GM12878 (cell line): ENCODE measurements around the gene ANKRD13D. TPM values are rescaled to one million over a fixed set of nuclear protein-coding genes. Genes with fewer than 3 reads are reported as not detected.

Experiments
- ATAC-seq: fragments of 200-7000 bp; cut with Tn5 transposase; 3 replicates; pipeline ENCODE4 v1.9.1; 2020; ENCODE audit warnings: mild to moderate bottlenecking, moderate library complexity
- BruUV-seq: library from RNA; stranded (reverse); fragments of 400-500 nt; replicated peaks from 2 replicates; lab custom pipeline; 2021; lab: Mats Ljungman, UMichigan
- CTCF ChIA-PET: fragments of 300-600 bp; sonication (Branson Sonifier 250); formaldehyde crosslinking; extraction: SDS; loops from one replicate; lab custom pipeline; 2021; ENCODE audit warnings: inconsistent platforms; lab: Yijun Ruan, JAX
- POLR2A ChIA-PET: fragments of 350-600 bp; formaldehyde crosslinking; extraction: SDS; loops from one replicate; lab custom pipeline; 2021; ENCODE audit warnings: inconsistent platforms; lab: Charles Lee
- RAD21 ChIA-PET: fragments of 300-600 bp; sonication (Branson Sonifier 250); formaldehyde crosslinking; loops from one replicate; lab custom pipeline; 2023; ENCODE audit warnings: antibody characterized with exemption; ENCODE audit not compliant: unreplicated experiment; lab: Charles Lee
- SMC1A ChIA-PET: fragments of 300-600 bp; sonication (Branson Sonifier 250); formaldehyde crosslinking; loops from one replicate; lab custom pipeline; 2023; ENCODE audit not compliant: unreplicated experiment, uncharacterized antibody; lab: Charles Lee
- DNase-seq: peaks from one replicate; pipeline ENCODE4 v3.0.0-alpha.2; 2011; ENCODE audit warnings: low read depth, low spot score
- FAIRE-seq: peaks from 3 replicates; lab custom pipeline; 2011; peaks lifted over from hg19 to GRCh38; lab: Jason Lieb, UNC
- H2AFZ ChIP-seq: 2 replicates; pipeline ENCODE4 v1.6.0; 2011; ENCODE audit warnings: low read depth, low read length, control low read depth; ENCODE audit not compliant: control insufficient read depth
- H3K27ac ChIP-seq: 2 replicates; pipeline ENCODE4 v1.5.1; 2011; ENCODE audit warnings: control low read depth; ENCODE audit not compliant: control insufficient read depth, insufficient read depth
- H3K27me3 ChIP-seq, 2 experiments: replicated peaks in 1 of 2; 2 replicates each; pipeline versions ENCODE4 v1.6.0 to v1.6.1; 2011; ENCODE audit warnings: low read length in 1 of 2; ENCODE audit not compliant: control insufficient read depth in 2 of 2, insufficient read depth in 2 of 2
- H3K36me3 ChIP-seq, 2 experiments: 2 replicates each; pipeline ENCODE4 v1.5.1; 2011; ENCODE audit warnings: low read length in 1 of 2; ENCODE audit not compliant: control insufficient read depth in 2 of 2, insufficient read depth in 2 of 2
- H3K4me1 ChIP-seq: 2 replicates; pipeline ENCODE4 v1.6.1; 2011; ENCODE audit warnings: mild to moderate bottlenecking, low read length, moderate library complexity, mixed read lengths; ENCODE audit not compliant: control insufficient read depth, insufficient read depth
- H3K4me2 ChIP-seq: 2 replicates; pipeline ENCODE4 v1.6.0; 2011; ENCODE audit warnings: control low read depth; ENCODE audit not compliant: control insufficient read depth, insufficient read depth
- H3K4me3 ChIP-seq: fragments of 200-600 bp; sonication (generic); 2 replicates; pipeline ENCODE4 v1.5.1; 2016
- H3K79me2 ChIP-seq: 2 replicates; pipeline ENCODE4 v1.6.0; 2011; ENCODE audit warnings: low read length; ENCODE audit not compliant: control insufficient read depth, insufficient read depth
- H3K9ac ChIP-seq: 2 replicates; pipeline ENCODE4 v1.8.0; 2011; ENCODE audit warnings: low read length, control low read depth, mixed read lengths; ENCODE audit not compliant: control insufficient read depth, insufficient read depth
- H3K9me3 ChIP-seq: replicated peaks from 3 replicates; pipeline ENCODE4 v1.5.1; 2011; ENCODE audit warnings: mild to moderate bottlenecking, low read length; ENCODE audit not compliant: control insufficient read depth, insufficient read depth
- H4K20me1 ChIP-seq: 2 replicates; pipeline ENCODE4 v1.6.0; 2011; ENCODE audit not compliant: control insufficient read depth, insufficient read depth
- BRCA1 ChIP-seq: IDR thresholded peaks from 2 replicates; pipeline ENCODE4 v1.6.1; 2011; ENCODE audit warnings: low read depth, low read length, improper control_type of control experiment
- IKZF2 ChIP-seq, 2 experiments: fragments of 450-650 bp; IDR thresholded peaks; 2 replicates each; pipeline ENCODE4 v1.6.1; 2017; ENCODE audit warnings: mild to moderate bottlenecking in 2 of 2, moderate library complexity in 2 of 2
- POLR2A ChIP-seq: IDR thresholded peaks from 2 replicates; pipeline ENCODE4 v1.6.1; 2011; ENCODE audit warnings: low read depth, mild to moderate bottlenecking, low read length
- SP1 ChIP-seq: IDR thresholded peaks from one replicate; pipeline ENCODE4 v1.6.1; 2011; ENCODE audit warnings: low read depth, low read length
- SREBF1 ChIP-seq: IDR thresholded peaks from 2 replicates; pipeline ENCODE4 v1.6.1; 2012; ENCODE audit warnings: mild to moderate bottlenecking, low read length
- STAT3 ChIP-seq: IDR thresholded peaks from 2 replicates; pipeline ENCODE4 v1.6.1; 2011; ENCODE audit warnings: low read depth, low read length, improper control_type of control experiment
- TCF3 ChIP-seq: IDR thresholded peaks from 2 replicates; pipeline ENCODE4 v1.6.1; 2012; ENCODE audit warnings: low read depth, mild to moderate bottlenecking, low read length, borderline replicate concordance; ENCODE audit not compliant: insufficient read depth
- WGBS: methylation state at CpG from one replicate; pipeline ENCODE4 v1.1.6; 2016; ENCODE audit warnings: low lambda C conversion rate; ENCODE audit not compliant: insufficient replicate concordance, insufficient coverage; ENCODE audit errors: missing lambda C conversion rate; 5-methylcytosine and 5-hydroxymethylcytosine counted together
- in situ Hi-C: fragments of 300-500 bp; cut with MboI; formaldehyde crosslinking; loops from 9 replicates; pipeline ENCODE4 v1.14.3; 2018; ENCODE audit warnings: mixed read lengths
- intact Hi-C: fragments of 100-400 bp; cut with micrococcal nuclease; formaldehyde crosslinking; loops from one replicate; pipeline ENCODE4 v1.14.2; 2022; ENCODE audit not compliant: unreplicated experiment
- polyA plus RNA-seq, 11 experiments: library from polyadenylated mRNA; depleted of rRNA in 4 of 11; unstranded in 6 of 11; stranded (reverse) in 5 of 11; fragments of >200 nt; fragmentation: Nextera tagmentation in 4 of 11; fragmentation: Illumina TruSeq in 1 of 11; extraction: Ambion mirVana in 4 of 11; extraction: Trizol in 1 of 11; gene quantifications; 1 replicate in 1 of 11; 2 replicates in 10 of 11; pipeline versions ENCODE4 v1.2.1 to v1.2.3, GENCODE V29; 2011 to 2016; ENCODE audit warnings: inconsistent platforms in 2 of 11, missing spikeins in 2 of 11, low read depth in 1 of 11
- total RNA-seq, 4 experiments: library from RNA; depleted of rRNA in 3 of 4; stranded (reverse); fragments of >200 nt in 3 of 4; fragmentation: Illumina TruSeq in 1 of 4; extraction: Trizol in 1 of 4; gene quantifications; 2 replicates each; pipeline versions ENCODE4 v1.2.1 to v1.2.3, GENCODE V29; 2013 to 2021
- TF ChIP-seq, protein P1 (sequence below): fragments of 450-650 bp; IDR thresholded peaks from 2 replicates; pipeline ENCODE4 v1.6.1; 2014; ENCODE audit warnings: mild to moderate bottlenecking
- TF ChIP-seq, protein P2 (sequence below): IDR thresholded peaks from 2 replicates; pipeline ENCODE4 v1.6.1; 2011; ENCODE audit warnings: low read depth, mild to moderate bottlenecking, low read length, moderate library complexity, borderline replicate concordance; ENCODE audit errors: extremely low read depth

Gene ANKRD13D
- total and polyA plus RNA-seq, 10 of the 15 experiments (the other 5 are each of a cell fraction or from before 2014, with no cell fraction given): 2.0 to 56.2 (median 21.4) TPM

DNA sequence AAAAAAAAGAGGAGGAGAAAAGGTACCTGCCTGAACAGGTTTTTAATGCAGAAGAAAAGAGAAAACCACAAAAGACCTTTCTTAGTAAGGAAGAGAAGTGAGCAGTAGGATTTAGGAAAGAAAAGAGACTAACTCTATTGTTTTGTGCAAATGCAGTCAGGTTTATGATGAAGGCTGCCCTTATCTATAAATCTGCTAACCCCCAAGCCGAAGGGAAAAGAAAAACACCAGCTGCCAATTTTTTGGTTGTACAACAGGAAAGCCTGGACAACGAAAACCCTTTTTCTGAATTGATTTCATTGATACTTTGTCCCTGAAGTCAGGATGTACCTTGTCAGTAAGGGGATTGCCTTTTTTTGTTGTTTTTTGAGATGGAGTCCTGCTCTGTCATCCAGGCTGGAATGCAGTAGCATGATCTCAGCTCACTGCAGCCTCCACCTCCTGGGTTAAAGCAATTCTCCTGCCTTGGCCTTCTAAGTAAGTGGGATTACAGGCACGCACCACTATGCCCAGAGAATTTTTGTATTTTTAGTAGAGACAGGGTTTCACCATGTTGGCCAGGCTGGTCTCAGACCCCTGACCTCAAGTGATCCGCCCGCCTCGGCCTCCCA is 43.1 kb downstream of the ANKRD13D start:
- no peak for ATAC-seq
- CTCF ChIA-PET: interaction anchor here (1.5 to 6.5 kb wide), 2 partner anchors 14 to 50 kb away, joined by 3 to 42 read pairs; no protein-coding TSS in a partner anchor
- intact Hi-C loops: no loop called here

DNA sequence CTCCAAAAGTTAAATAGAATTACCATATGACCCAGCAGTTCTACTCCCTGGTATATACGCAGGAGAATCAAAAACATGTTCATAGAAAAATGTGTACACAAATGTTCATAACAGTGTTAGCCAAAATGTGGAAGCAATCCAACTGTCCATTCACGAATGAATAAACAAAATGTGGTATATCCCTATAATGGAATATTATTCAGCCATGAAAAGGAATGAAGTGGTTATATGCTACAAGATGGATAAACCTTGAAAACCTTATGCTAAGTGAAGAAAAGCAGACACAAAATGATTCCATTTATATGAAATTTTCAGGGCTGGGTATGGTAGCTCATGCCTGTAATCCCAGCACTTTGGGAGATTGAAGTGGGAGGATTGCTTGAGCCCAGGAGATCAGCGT is 48.2 kb downstream of the ANKRD13D start:
- Histone ChIP-seq H4K20me1 (no peaks in the 10 kb centered on the region), H3K9me3 (no peaks in the 10 kb centered on the region), H3K4me2 (no peak overlapping the region), H3K27ac (no peak overlapping the region), H3K4me3 (no peak overlapping the region), H2AFZ (no peak overlapping the region), H3K27me3 (no peaks in the 10 kb centered on the region), H3K4me1 (no peaks in the 10 kb centered on the region)
- ChIA-PET CTCF (interaction anchor here (6.5 to 11.8 kb wide), 2 partner anchors 9 to 45 kb away, joined by 42 to 390 read pairs; no protein-coding TSS in a partner anchor), SMC1A (no interaction called here), RAD21 (interaction anchor here (1.0 kb wide), 2 partner anchors 16 to 20 kb away, joined by 3 read pairs; no protein-coding TSS in a partner anchor), POLR2A (no interaction called here)
- no TSS peak for BruUV-seq
- FAIRE-seq (no peak), ATAC-seq (no peak), DNase-seq (no peak)
- intact Hi-C loops: no loop called here
- TF ChIP-seq BRCA1 (no peak), SP1 (no peak), STAT3 (no peak), IKZF2 (IDR thresholded peaks at IDR 0.05) (no peak), TCF3 (no peak)
- TF ChIP-seq, protein P1, sequence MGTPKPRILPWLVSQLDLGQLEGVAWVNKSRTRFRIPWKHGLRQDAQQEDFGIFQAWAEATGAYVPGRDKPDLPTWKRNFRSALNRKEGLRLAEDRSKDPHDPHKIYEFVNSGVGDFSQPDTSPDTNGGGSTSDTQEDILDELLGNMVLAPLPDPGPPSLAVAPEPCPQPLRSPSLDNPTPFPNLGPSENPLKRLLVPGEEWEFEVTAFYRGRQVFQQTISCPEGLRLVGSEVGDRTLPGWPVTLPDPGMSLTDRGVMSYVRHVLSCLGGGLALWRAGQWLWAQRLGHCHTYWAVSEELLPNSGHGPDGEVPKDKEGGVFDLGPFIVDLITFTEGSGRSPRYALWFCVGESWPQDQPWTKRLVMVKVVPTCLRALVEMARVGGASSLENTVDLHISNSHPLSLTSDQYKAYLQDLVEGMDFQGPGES: no peak
- TF ChIP-seq, all 136 proteins: peak for 0
- in situ Hi-C loops: no loop called here
- no peaks in the 10 kb centered on the region for H3K79me2 ChIP-seq
- no peaks in the 10 kb centered on the region for H3K36me3 ChIP-seq
- WGBS: 76% methylated on average over 3 of the region's 3 CpGs
- H3K9ac ChIP-seq: no peak overlapping the region

More for the DNA sequence above, 43.1 kb downstream of the ANKRD13D start:
- BruUV-seq: no TSS peak
- Histone ChIP-seq H4K20me1 (no peaks in the 10 kb centered on the region), H3K27me3 (no peaks in the 10 kb centered on the region)
- FAIRE-seq: no peak
- no peak for TF ChIP-seq POLR2A
- TF ChIP-seq SREBF1: no peak
- TF ChIP-seq, protein P2, sequence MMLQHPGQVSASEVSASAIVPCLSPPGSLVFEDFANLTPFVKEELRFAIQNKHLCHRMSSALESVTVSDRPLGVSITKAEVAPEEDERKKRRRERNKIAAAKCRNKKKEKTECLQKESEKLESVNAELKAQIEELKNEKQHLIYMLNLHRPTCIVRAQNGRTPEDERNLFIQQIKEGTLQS: no peak
- TF ChIP-seq, all 136 proteins: peak for 0
- ChIA-PET POLR2A (no interaction called here), SMC1A (no interaction called here), RAD21 (interaction anchor here (0.7 to 1.1 kb wide), 2 partner anchors 50 to 66 kb away, joined by 3 read pairs; partner anchors contain the start of gene GRK2)
- H2AFZ ChIP-seq: no peak overlapping the region
- in situ Hi-C loops: no loop called here
- no peak overlapping the region for H3K9ac ChIP-seq
- H3K4me2 ChIP-seq: no peak overlapping the region
- no peak for DNase-seq
- H3K79me2 ChIP-seq: no peaks in the 10 kb centered on the region
- no peak overlapping the region for H3K27ac ChIP-seq
- H3K36me3 ChIP-seq: no peaks in the 10 kb centered on the region
- 93% methylated on average over 6 of the region's 6 CpGs for WGBS
- no peaks in the 10 kb centered on the region for H3K4me1 ChIP-seq
- H3K9me3 ChIP-seq: no peaks in the 10 kb centered on the region
- H3K4me3 ChIP-seq: no peak overlapping the region
